ENCODE data around the gene FREM3. TPM values are rescaled to one million over a fixed set of nuclear protein-coding genes. Genes with fewer than 3 reads are reported as not detected.

FREM3 gene
- total RNA-seq, 2 experiments from 2014 or later, result not detected

- DNase-seq (no peak), ATAC-seq (no peak)
- H3K4me3 Mint-ChIP-seq, result no peak overlapping the region
- TF ChIP-seq CTCF (IDR thresholded peaks at IDR 0.05), result no peak
- H3K27me3 Mint-ChIP-seq, result no peaks in the 10 kb centered on the region
- ChIA-PET CTCF (no interaction called here), POLR2A (no interaction called here)
- intact Hi-C loops (cut with micrococcal nuclease), result no loop called here
- H3K4me1 Mint-ChIP-seq (ENCODE audit: low read depth), result no peaks in the 10 kb centered on the region
- no peaks in the 10 kb centered on the region for H3K36me3 Mint-ChIP-seq (ENCODE audit: low read depth)
- H3K27ac Mint-ChIP-seq, result no peak overlapping the region
- H3K9me3 Mint-ChIP-seq, result no peaks in the 10 kb centered on the region
Observed at GRCh38 chr4:143606480-143606879, 94.0 kb downstream of the FREM3 start.

GRCh38 chr4:143599827-143600226, 100.6 kb downstream of the FREM3 start:
- Mint-ChIP-seq H3K27me3 (no peaks in the 10 kb centered on the region), H3K4me3 (no peak overlapping the region), H3K4me1 (ENCODE audit: low read depth) (no peaks in the 10 kb centered on the region), H3K27ac (no peak overlapping the region), H3K9me3 (no peaks in the 10 kb centered on the region), H3K36me3 (ENCODE audit: low read depth) (no peaks in the 10 kb centered on the region)
- no peak for TF ChIP-seq CTCF (IDR thresholded peaks at IDR 0.05)
- intact Hi-C loops (cut with micrococcal nuclease), result no loop called here
- POLR2A ChIA-PET, result no interaction called here
- no peak for ATAC-seq
- no peak for DNase-seq
- CTCF ChIA-PET, result no interaction called here

- ChIA-PET CTCF (no interaction called here), POLR2A (no interaction called here)
Observed at GRCh38 chr4:143598816-143599215, 101.7 kb downstream of the FREM3 start.

GRCh38 chr4:143597276-143597675, 103.2 kb downstream of the FREM3 start:
- ATAC-seq (no peak), DNase-seq (no peak)
- intact Hi-C loops (cut with micrococcal nuclease), result no loop called here
- Mint-ChIP-seq H3K4me1 (ENCODE audit: low read depth) (no peaks in the 10 kb centered on the region), H3K27ac (no peak overlapping the region), H3K4me3 (no peak overlapping the region), H3K36me3 (ENCODE audit: low read depth) (peaks cover 4% of the 10 kb centered on the region), H3K27me3 (peaks cover 5% of the 10 kb centered on the region), H3K9me3 (peaks cover 3% of the 10 kb centered on the region)
- TF ChIP-seq CTCF (IDR thresholded peaks at IDR 0.05), result no peak
- ChIA-PET POLR2A (no interaction called here), CTCF (no interaction called here)

More at GRCh38 chr4:143598816-143599215, 101.7 kb downstream of the FREM3 start:
- no peak overlapping the region for H3K27ac Mint-ChIP-seq
- no peak for DNase-seq
- H3K4me1 Mint-ChIP-seq (ENCODE audit: low read depth), result no peaks in the 10 kb centered on the region
- H3K9me3 Mint-ChIP-seq, result peaks cover 3% of the 10 kb centered on the region
- no peak overlapping the region for H3K4me3 Mint-ChIP-seq
- ATAC-seq, result no peak
- peaks cover 5% of the 10 kb centered on the region for H3K27me3 Mint-ChIP-seq
- peaks cover 4% of the 10 kb centered on the region for H3K36me3 Mint-ChIP-seq (ENCODE audit: low read depth)
- intact Hi-C loops (cut with micrococcal nuclease), result no loop called here
- no peak for TF ChIP-seq CTCF (IDR thresholded peaks at IDR 0.05)

DNA sequence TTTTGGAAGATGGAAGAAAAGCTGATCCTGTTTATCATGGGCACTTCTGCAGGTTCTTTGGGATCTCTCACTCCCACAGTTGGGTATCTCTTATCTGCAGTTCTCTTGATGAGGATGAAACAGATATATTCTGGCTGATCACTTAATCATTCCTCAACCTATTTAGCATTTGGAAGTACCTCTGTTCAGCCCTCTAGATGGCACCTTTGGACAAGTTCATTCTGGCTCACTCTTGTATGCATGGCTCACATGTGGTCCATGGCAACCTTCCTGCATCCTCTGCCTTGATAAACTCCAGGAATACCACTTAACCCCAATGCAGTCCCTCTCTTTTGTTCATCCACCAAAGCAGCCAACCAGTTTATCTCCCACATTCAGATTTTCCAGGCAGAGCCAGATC, 112.8 kb downstream of the FREM3 start:
- Mint-ChIP-seq H3K27me3 (no peaks in the 10 kb centered on the region), H3K4me1 (ENCODE audit: low read depth) (no peaks in the 10 kb centered on the region), H3K4me3 (no peak overlapping the region), H3K36me3 (ENCODE audit: low read depth) (peaks cover 2% of the 10 kb centered on the region), H3K9me3 (peaks cover 12% of the 10 kb centered on the region), H3K27ac (no peak overlapping the region)
- ATAC-seq (no peak), DNase-seq (no peak)
- CTCF ChIA-PET, result no interaction called here
- POLR2A ChIA-PET, result no interaction called here
- intact Hi-C loops (cut with micrococcal nuclease), result no loop called here
- no peak for TF ChIP-seq CTCF (IDR thresholded peaks at IDR 0.05)

Data from activated CD8-positive, alpha-beta T cell treated with anti-CD3 and anti-CD28 coated beads for 36 hours (primary cell).